SK-N-SH (cell line): ENCODE data around the gene CYFIP1. TPM values are rescaled to one million over a fixed set of nuclear protein-coding genes. Genes with fewer than 3 reads are reported as not detected.

Source experiments
- CTCF ChIA-PET: fragments of 300-600, 350-600 bp; formaldehyde crosslinking; extraction: SDS; loops from one replicate; lab custom pipeline; 2021; lab: Yijun Ruan, JAX
- POLR2A ChIA-PET: fragments of 350-600 bp; sonication (Branson Sonifier 250); formaldehyde crosslinking; extraction: SDS; loops from one replicate; lab custom pipeline; 2020; ENCODE audit warnings: antibody characterized with exemption, inconsistent platforms; lab: Yijun Ruan, JAX
- DNase-seq: peaks from one replicate; pipeline ENCODE4 v3.0.0; 2012
- H2AFZ ChIP-seq: fragments of 200-600 bp; sonication (generic); 2 replicates; pipeline ENCODE4 v1.8.1; 2016; ENCODE audit warnings: antibody characterized with exemption, mild to moderate bottlenecking, low read depth
- H3F3A ChIP-seq: fragments of 200-600 bp; sonication (generic); replicated peaks from 2 replicates; pipeline ENCODE3; 2016; ENCODE audit warnings: antibody characterized with exemption, mild to moderate bottlenecking; ENCODE audit not compliant: insufficient read depth
- H3K27ac ChIP-seq, 2 experiments: fragments of 200-500 bp in 1 of 2; fragments of 200-600 bp in 1 of 2; sonication (Bioruptor generic) in 1 of 2; sonication (generic), shearing (Covaris generic) in 1 of 2; 2 replicates each; pipeline versions ENCODE4 v1.5.1 to v1.6.1; 2014 to 2016; ENCODE audit warnings: low read depth in 2 of 2, inconsistent platforms in 1 of 2, low read length in 1 of 2, mild to moderate bottlenecking in 1 of 2, mixed read lengths in 1 of 2
- H3K27me3 ChIP-seq: fragments of 200-600 bp; sonication (generic), shearing (Covaris generic); 2 replicates; pipeline ENCODE4 v1.6.1; 2016; ENCODE audit warnings: mixed run types; ENCODE audit not compliant: insufficient read depth
- H3K36me3 ChIP-seq, 2 experiments: fragments of 200-500 bp in 1 of 2; fragments of 200-600 bp in 1 of 2; sonication (Bioruptor generic) in 1 of 2; sonication (generic) in 1 of 2; replicated peaks in 1 of 2; 2 replicates each; pipeline versions ENCODE3 to v1.5.1; 2014 to 2016; ENCODE audit warnings: low read length in 1 of 2, mild to moderate bottlenecking in 1 of 2; ENCODE audit not compliant: insufficient read depth in 2 of 2, control insufficient read depth in 1 of 2
- H3K4me1 ChIP-seq, 2 experiments: fragments of 200-500 bp in 1 of 2; fragments of 200-600 bp in 1 of 2; sonication (Bioruptor generic) in 1 of 2; sonication (generic), shearing (Covaris generic) in 1 of 2; 2 replicates each; pipeline versions ENCODE4 v1.5.1 to v1.6.1; 2014 to 2016; ENCODE audit warnings: low read depth in 1 of 2, low read length in 1 of 2, mixed run types in 1 of 2; ENCODE audit not compliant: insufficient read depth in 2 of 2, control insufficient read depth in 1 of 2
- H3K4me2 ChIP-seq: fragments of 200-600 bp; sonication (generic), shearing (Covaris generic); 2 replicates; pipeline ENCODE4 v1.6.1; 2017; ENCODE audit warnings: mixed run types
- H3K4me3 ChIP-seq, 2 experiments: fragments of 200-500 bp in 1 of 2; fragments of 200-600 bp in 1 of 2; sonication (Bioruptor generic) in 1 of 2; sonication (generic), shearing (Covaris generic) in 1 of 2; 2 replicates each; pipeline versions ENCODE4 v1.5.1 to v1.8.1; 2014 to 2016; ENCODE audit warnings: low read depth in 2 of 2, inconsistent platforms in 1 of 2, low read length in 1 of 2, mild to moderate bottlenecking in 1 of 2, mixed read lengths in 1 of 2, moderate library complexity in 1 of 2
- H3K79me2 ChIP-seq: fragments of 200-600 bp; sonication (generic); 2 replicates; pipeline ENCODE4 v1.8.1; 2017; ENCODE audit warnings: mild to moderate bottlenecking; ENCODE audit not compliant: insufficient read depth
- H3K9ac ChIP-seq: fragments of 200-600 bp; sonication (generic); 2 replicates; pipeline ENCODE4 v1.6.1; 2017; ENCODE audit warnings: mixed run types
- H3K9me2 ChIP-seq: fragments of 200-600 bp; sonication (generic); 2 replicates; pipeline ENCODE4 v1.6.1; 2017; ENCODE audit warnings: mixed run types
- H3K9me3 ChIP-seq: fragments of 200-600 bp; sonication (generic); 2 replicates; pipeline ENCODE4 v1.6.1; 2017; ENCODE audit warnings: mixed run types, mild to moderate bottlenecking, moderate library complexity
- H4K20me1 ChIP-seq: fragments of 200-600 bp; sonication (generic); 2 replicates; pipeline ENCODE4 v1.6.1; 2017; ENCODE audit warnings: mild to moderate bottlenecking, mixed run types; ENCODE audit not compliant: insufficient read depth
- CTCF ChIP-seq: fragments of 200-600 bp; sonication (generic); IDR thresholded peaks from 2 replicates; pipeline ENCODE4 v1.6.1; 2017; ENCODE audit warnings: antibody characterized with exemption, mild to moderate bottlenecking, moderate library complexity
- ELF1 ChIP-seq: IDR thresholded peaks from 2 replicates; pipeline ENCODE4 v1.4.0; 2012
- EZH2phosphoT487 ChIP-seq: fragments of 200-600 bp; sonication (generic); IDR thresholded peaks from 2 replicates; pipeline ENCODE4 v1.6.1; 2017; ENCODE audit warnings: low read depth, mixed run types, mild to moderate bottlenecking, antibody characterized with exemption, moderate library complexity, borderline replicate concordance
- FOSL2 ChIP-seq: IDR thresholded peaks from 2 replicates; pipeline ENCODE4 v1.4.0; 2012; ENCODE audit warnings: low read depth, mild to moderate bottlenecking, moderate library complexity, borderline replicate concordance
- GABPA ChIP-seq: IDR thresholded peaks from 2 replicates; pipeline ENCODE4 v1.4.0; 2012; ENCODE audit warnings: low read depth, mild to moderate bottlenecking
- MAX ChIP-seq: IDR thresholded peaks from 2 replicates; pipeline ENCODE4 v1.4.0; 2012; ENCODE audit warnings: low read depth
- MEF2A ChIP-seq: IDR thresholded peaks from 2 replicates; pipeline ENCODE4 v1.4.0; 2012; ENCODE audit warnings: low read depth, borderline replicate concordance
- NFIC ChIP-seq: IDR thresholded peaks from 2 replicates; pipeline ENCODE4 v1.4.0; 2012; ENCODE audit warnings: borderline replicate concordance
- RAD21 ChIP-seq: IDR thresholded peaks from 2 replicates; pipeline ENCODE4 v1.6.1; 2012; ENCODE audit warnings: mild to moderate bottlenecking, low read length
- RCOR1 ChIP-seq: fragments of 150-350 bp; IDR thresholded peaks from 2 replicates; pipeline ENCODE4 v1.6.1; 2017; ENCODE audit warnings: antibody characterized with exemption, low read length
- REST ChIP-seq: IDR thresholded peaks from 2 replicates; pipeline ENCODE4 v1.6.1; 2012; ENCODE audit warnings: mild to moderate bottlenecking, low read depth, low read length, moderate library complexity
- SIN3A ChIP-seq: IDR thresholded peaks from 2 replicates; pipeline ENCODE4 v1.6.1; 2012; ENCODE audit warnings: low read depth, mild to moderate bottlenecking, low read length, moderate library complexity, borderline replicate concordance
- TAF1 ChIP-seq: IDR thresholded peaks from 2 replicates; pipeline ENCODE4 v1.6.1; 2012; ENCODE audit warnings: low read depth, mild to moderate bottlenecking, low read length, moderate library complexity, borderline replicate concordance
- YY1 ChIP-seq: IDR thresholded peaks from 2 replicates; pipeline ENCODE4 v1.4.0; 2012; ENCODE audit warnings: low read depth, mild to moderate bottlenecking
- WGBS: methylation state at CpG from one replicate; pipeline ENCODE4 v1.1.6; 2017; ENCODE audit warnings: low lambda C conversion rate; 5-methylcytosine and 5-hydroxymethylcytosine counted together
- polyA plus RNA-seq, 3 experiments: library from polyadenylated mRNA; depleted of rRNA; stranded (reverse); fragments of >200 nt; gene quantifications; 2 replicates each; pipeline ENCODE4 v1.2.3, GENCODE V29; 2012

Gene CYFIP1
- polyA plus RNA-seq, 1 of the 3 experiments (the other 2 are of a cell fraction), result 53.4 TPM

- Histone ChIP-seq H3K9me3 (no peaks in the 10 kb centered on the region), H3K4me2 (no peak overlapping the region), H4K20me1 (peaks cover 11% of the 10 kb centered on the region), H3K36me3 (peaks cover 10 to 35% of the 10 kb centered on the region in 2 experiments), H3K4me1 (peaks cover 0 to 4% of the 10 kb centered on the region in 2 experiments; a peak in 1 of 4 replicates), H3K9ac (no peak overlapping the region), H3K9me2 (no peaks in the 10 kb centered on the region), H3K4me3 (no peak overlapping the region), H3K79me2 (peaks cover 30% of the 10 kb centered on the region)
- WGBS, result 96% methylated on average over 17 of the region's 24 CpGs
- no peak for DNase-seq
- TF ChIP-seq NFIC (no peak), YY1 (no peak), CTCF (no peak), GABPA (no peak), MEF2A (no peak), EZH2phosphoT487 (no peak), RAD21 (no peak), SIN3A (no peak), REST (no peak), RCOR1 (no peak), MAX (no peak), ELF1 (no peak), FOSL2 (no peak), TAF1 (no peak)
- TF ChIP-seq, all 33 proteins: peak for 0
- no peaks in the 10 kb centered on the region for H3F3A ChIP-seq
- ChIA-PET CTCF (no interaction called here), POLR2A (no interaction called here)
- H3K27ac ChIP-seq, result no peak overlapping the region
- no peaks in the 10 kb centered on the region for H3K27me3 ChIP-seq
- no peak overlapping the region for H2AFZ ChIP-seq
Measured at GRCh38 chr15:22942306-22942855, 37.8 kb downstream of the CYFIP1 start.
